Right lobe of liver (tissue), 6 donors: Measurements from ENCODE around the gene ARHGAP8. TPM values are rescaled to one million over a fixed set of nuclear protein-coding genes. Genes with fewer than 3 reads are reported as not detected.
A peak's percentile ranks its signal among the peaks of the same experiment; 100 is the strongest.

Experiments used
- ATAC-seq, 4 donors: fragments of 200-7000 bp; cut with Tn5 transposase; one replicate each; pipeline ENCODE4 v1.9.1; 2020; ENCODE audit warnings: mild to moderate bottlenecking in 4 of 4, moderate library complexity in 4 of 4
- DNase-seq, 3 donors: peaks; one replicate each; pipeline ENCODE4 v3.0.0-alpha.2; 2020
- H3K27ac ChIP-seq, 3 donors: fragments of 200-600 bp; one replicate each; pipeline ENCODE4 v1.8.0; 2022
- H3K27me3 ChIP-seq, 2 donors: fragments of 200-600 bp; one replicate each; pipeline ENCODE4 v1.8.0; 2022
- H3K36me3 ChIP-seq, 4 donors: fragments of 200-600 bp; sonication (generic) in 1 of 4; one replicate each; pipeline versions ENCODE4 v1.5.1 to v1.8.0; 2017 to 2022; ENCODE audit warnings: control low read depth in 1 of 4
- H3K4me1 ChIP-seq, 4 donors: fragments of 200-600 bp; sonication (generic) in 1 of 4; one replicate each; pipeline versions ENCODE4 v1.5.1 to v1.8.0; 2017 to 2022; ENCODE audit warnings: control low read depth in 1 of 4
- H3K4me3 ChIP-seq, 3 donors: fragments of 200-600 bp; one replicate each; pipeline ENCODE4 v1.8.0; 2022
- H3K9me3 ChIP-seq, 4 donors: fragments of 200-600 bp; sonication (generic) in 1 of 4; one replicate each; pipeline versions ENCODE4 v1.5.1 to v1.8.0; 2017 to 2022; ENCODE audit warnings: control low read depth in 1 of 4
- CTCF ChIP-seq, 4 donors: fragments of 200-600 bp in 3 of 4; fragments of 450-650 bp in 1 of 4; IDR thresholded peaks; one replicate each; pipeline versions ENCODE4 v1.5.1 to v1.8.0; 2016 to 2022; ENCODE audit warnings: antibody characterized with exemption in 4 of 4, mild to moderate bottlenecking in 2 of 4
- POLR2A ChIP-seq: fragments of 450-650 bp; IDR thresholded peaks from one replicate; pipeline ENCODE4 v1.6.1; 2017; ENCODE audit warnings: antibody characterized with exemption, mild to moderate bottlenecking
- WGBS: methylation state at CpG from one replicate; pipeline ENCODE4 v1.1.6; 2018; ENCODE audit warnings: low coverage, low lambda C conversion rate; ENCODE audit not compliant: insufficient coverage; ENCODE audit errors: missing lambda C conversion rate; 5-methylcytosine and 5-hydroxymethylcytosine counted together
- intact Hi-C, 2 donors: fragments of 100-400 bp; cut with DNase I; formaldehyde crosslinking; loops; one replicate each; pipeline versions ENCODE4 v1.11.2 to v1.14.1; 2022
- total RNA-seq, 6 experiments: library from RNA; depleted of rRNA in 2 of 6; stranded (reverse); fragments of >200 nt in 2 of 6; fragmentation: NEBNext Ultra II Directional in 3 of 6; extraction: Animal tissue kit (Norgen Biotek cat#: 25700) in 3 of 6; gene quantifications; one replicate each; pipeline versions ENCODE4 v1.1.0 to v1.2.4, GENCODE V29; 2016 to 2023
- donor health status: DM: no; HTN: yes; CAD: no.
- donor health status: DM: no; HTN: no; CAD: no.
- donor health status: DM: no; HTN: no; CAD: no.
- donor health status: DM: no; HTN: yes; CAD: no.
- donor health status: DM: no; HTN: yes; CAD: no.

Gene ARHGAP8
- total RNA-seq, 6 experiments from 2014 or later = 0.49 to 1.0 (median 0.61) TPM; not detected in 1

GRCh38 chr22:44732661-44733060 is 19.7 kb upstream of the ARHGAP8 start:
- WGBS = 83% methylated on average over 26 of the region's 27 CpGs
- intact Hi-C loops = no loop called here

GRCh38 chr22:44733426-44734106 is 18.8 kb upstream of the ARHGAP8 start:
- peaks cover 0 to 6% (median 0%) of the 10 kb centered on the region in 4 donors for H3K36me3 ChIP-seq
- TF ChIP-seq POLR2A (no peak), CTCF (IDR thresholded peaks at IDR 0.05) (no peak)
- H3K4me3 ChIP-seq = no peak overlapping the region
- intact Hi-C loops = no loop called here
- H3K9me3 ChIP-seq = no peaks in the 10 kb centered on the region
- H3K27ac ChIP-seq = no peak overlapping the region
- 73% methylated on average over 5 of the region's 14 CpGs for WGBS
- H3K27me3 ChIP-seq = no peaks in the 10 kb centered on the region
- ATAC-seq (no peak), DNase-seq (peak in 2 of 3 donors; percentile 10 to 47)
- H3K4me1 ChIP-seq = peaks cover 0 to under 1% (median 0%) of the 10 kb centered on the region in 4 donors

More at GRCh38 chr22:44732661-44733060, 19.7 kb upstream of the ARHGAP8 start:
- H3K27ac ChIP-seq = no peak overlapping the region
- ATAC-seq (no peak), DNase-seq (no peak)
- H3K27me3 ChIP-seq = no peaks in the 10 kb centered on the region
- peaks cover 0 to 6% (median 0%) of the 10 kb centered on the region in 4 donors for H3K36me3 ChIP-seq
- no peaks in the 10 kb centered on the region for H3K9me3 ChIP-seq
- no peak for TF ChIP-seq CTCF (IDR thresholded peaks at IDR 0.05)
- no peak for TF ChIP-seq POLR2A
- peaks cover 0 to 3% (median 0%) of the 10 kb centered on the region in 4 donors for H3K4me1 ChIP-seq
- H3K4me3 ChIP-seq = no peak overlapping the region

- WGBS = 66% methylated on average over 6 of the region's 8 CpGs
- no peak for TF ChIP-seq CTCF (IDR thresholded peaks at IDR 0.05)
- TF ChIP-seq POLR2A = no peak
- no peaks in the 10 kb centered on the region for H3K4me1 ChIP-seq
- intact Hi-C loops = no loop called here
- H3K36me3 ChIP-seq = peaks cover 0 to 2% (median 0%) of the 10 kb centered on the region in 4 donors
- DNase-seq (no peak), ATAC-seq (no peak)
- no peak overlapping the region for H3K4me3 ChIP-seq
- H3K27me3 ChIP-seq = no peaks in the 10 kb centered on the region
- H3K27ac ChIP-seq = no peak overlapping the region
- no peaks in the 10 kb centered on the region for H3K9me3 ChIP-seq
These were observed 18.1 kb upstream of the ARHGAP8 start for GRCh38 chr22:44734278-44734677.

GRCh38 chr22:44734801-44735517 is 17.4 kb upstream of the ARHGAP8 start:
- H3K9me3 ChIP-seq = no peaks in the 10 kb centered on the region
- ATAC-seq (peak in 1 of 4 donors; percentile 1), DNase-seq (peak in 2 of 3 donors; percentile 21 to 51)
- H3K27ac ChIP-seq = no peak overlapping the region
- no peak overlapping the region for H3K4me3 ChIP-seq
- no peaks in the 10 kb centered on the region for H3K27me3 ChIP-seq
- no peaks in the 10 kb centered on the region for H3K36me3 ChIP-seq
- intact Hi-C loops = loop anchor here in 1 of 2 donors (5.0 kb wide), 1 partner anchor 38 kb away; no protein-coding TSS in a partner anchor
- no peaks in the 10 kb centered on the region for H3K4me1 ChIP-seq
- 100% methylated on average over 1 of the region's 23 CpGs for WGBS
- TF ChIP-seq POLR2A = no peak
- TF ChIP-seq CTCF (IDR thresholded peaks at IDR 0.05) = no peak
